ENCODE measurements around the gene SKIDA1. TPM values are rescaled to one million over a fixed set of nuclear protein-coding genes. Genes with fewer than 3 reads are reported as not detected.

SKIDA1 gene
- total and polyA plus RNA-seq, 2 donors from 2014 or later = 0.71 to 2.9 TPM

DNA sequence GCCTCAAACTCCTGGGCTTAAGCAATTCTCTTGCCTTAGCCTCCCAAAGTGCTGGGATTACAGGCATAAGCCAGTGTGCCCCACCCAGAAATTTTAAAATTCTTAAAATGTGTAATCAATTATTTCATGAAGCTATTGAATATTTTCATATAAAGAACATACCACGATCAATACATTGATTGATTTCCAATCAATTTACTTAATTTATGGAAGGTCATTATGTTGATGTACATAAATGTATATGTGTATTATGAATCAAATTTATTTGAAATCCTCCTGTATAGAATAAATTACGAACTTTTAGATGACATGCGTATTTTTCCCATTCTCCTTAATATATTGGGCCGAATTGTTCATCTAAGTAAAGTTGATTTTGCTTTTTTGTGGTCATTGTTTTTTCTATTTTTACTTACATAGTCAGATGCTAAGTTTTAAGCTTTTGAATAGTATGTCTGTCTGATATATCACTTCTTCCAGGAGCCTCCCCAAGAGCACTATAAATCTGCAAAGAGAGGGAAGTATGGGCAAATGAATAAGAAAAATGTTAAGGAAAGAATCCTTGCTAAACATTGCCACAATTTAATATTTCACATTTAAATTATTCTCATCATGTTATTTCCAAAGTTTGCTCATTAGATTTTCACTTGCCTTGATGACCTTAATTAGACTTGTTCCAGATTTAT, 35.3 kb downstream of the SKIDA1 start:
- FAIRE-seq (no peak), DNase-seq (peak in 1 of 5 donors; percentile 12)
- Histone ChIP-seq H3K9me3 (ENCODE audit: control insufficient read depth in 2 of 3, insufficient read depth in 1 of 3, low read length in 3 of 3) (no peaks in the 10 kb centered on the region), H3K4me1 (ENCODE audit: control insufficient read depth in 2 of 3, insufficient read depth in 2 of 3, low read depth in 1 of 3, low read length in 3 of 3) (no peaks in the 10 kb centered on the region), H3K36me3 (ENCODE audit: control insufficient read depth in 2 of 3, insufficient read depth in 3 of 3, low read length in 3 of 3) (no peaks in the 10 kb centered on the region), H3K4me3 (ENCODE audit: low read length in 3 of 3) (no peak overlapping the region), H3K27me3 (ENCODE audit: control insufficient read depth, insufficient read depth, low read length) (no peaks in the 10 kb centered on the region), H3K9ac (ENCODE audit: low read length in 3 of 3) (no peak overlapping the region), H3K27ac (ENCODE audit: low read depth in 2 of 2, low read length in 2 of 2) (no peak overlapping the region)
- TF ChIP-seq, protein P1, sequence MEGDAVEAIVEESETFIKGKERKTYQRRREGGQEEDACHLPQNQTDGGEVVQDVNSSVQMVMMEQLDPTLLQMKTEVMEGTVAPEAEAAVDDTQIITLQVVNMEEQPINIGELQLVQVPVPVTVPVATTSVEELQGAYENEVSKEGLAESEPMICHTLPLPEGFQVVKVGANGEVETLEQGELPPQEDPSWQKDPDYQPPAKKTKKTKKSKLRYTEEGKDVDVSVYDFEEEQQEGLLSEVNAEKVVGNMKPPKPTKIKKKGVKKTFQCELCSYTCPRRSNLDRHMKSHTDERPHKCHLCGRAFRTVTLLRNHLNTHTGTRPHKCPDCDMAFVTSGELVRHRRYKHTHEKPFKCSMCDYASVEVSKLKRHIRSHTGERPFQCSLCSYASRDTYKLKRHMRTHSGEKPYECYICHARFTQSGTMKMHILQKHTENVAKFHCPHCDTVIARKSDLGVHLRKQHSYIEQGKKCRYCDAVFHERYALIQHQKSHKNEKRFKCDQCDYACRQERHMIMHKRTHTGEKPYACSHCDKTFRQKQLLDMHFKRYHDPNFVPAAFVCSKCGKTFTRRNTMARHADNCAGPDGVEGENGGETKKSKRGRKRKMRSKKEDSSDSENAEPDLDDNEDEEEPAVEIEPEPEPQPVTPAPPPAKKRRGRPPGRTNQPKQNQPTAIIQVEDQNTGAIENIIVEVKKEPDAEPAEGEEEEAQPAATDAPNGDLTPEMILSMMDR (IDR thresholded peaks at IDR 0.05; ENCODE audit: borderline replicate concordance, extremely low read depth, insufficient read depth) = no peak
- intact Hi-C loops (cut with DNase I) = no loop called here

DNA sequence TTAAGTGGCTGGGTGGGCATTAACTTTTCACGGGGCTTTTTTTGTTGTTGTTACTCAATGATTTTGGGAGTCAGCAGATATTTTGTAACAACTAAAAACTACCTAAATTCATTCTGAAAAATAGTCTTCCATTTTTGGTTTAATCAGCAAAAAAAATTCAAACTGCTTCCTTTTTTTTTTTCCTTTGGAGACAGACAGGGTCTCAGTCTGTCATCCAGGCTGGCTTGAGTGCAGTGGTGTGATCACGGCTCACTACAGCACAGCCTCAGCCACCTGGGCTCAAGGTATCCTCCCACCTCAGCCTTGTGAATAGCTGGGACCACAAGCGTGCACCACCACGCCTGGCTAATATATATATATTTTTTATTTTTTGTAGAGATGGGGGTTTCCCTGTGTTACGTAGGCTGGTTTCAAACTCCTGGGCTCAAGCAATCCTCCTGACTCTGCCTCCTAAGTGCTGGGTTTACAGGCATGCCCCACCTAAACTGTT, 36.5 kb downstream of the SKIDA1 start:
- DNase-seq (peak in 1 of 5 donors; percentile 39), FAIRE-seq (no peak)
- Histone ChIP-seq H3K9me3 (ENCODE audit: control insufficient read depth in 2 of 3, insufficient read depth in 1 of 3, low read length in 3 of 3) (no peaks in the 10 kb centered on the region), H3K27ac (ENCODE audit: low read depth in 2 of 2, low read length in 2 of 2) (no peak overlapping the region), H3K4me3 (ENCODE audit: low read length in 3 of 3) (no peak overlapping the region), H3K4me1 (ENCODE audit: control insufficient read depth in 2 of 3, insufficient read depth in 2 of 3, low read depth in 1 of 3, low read length in 3 of 3) (no peaks in the 10 kb centered on the region), H3K36me3 (ENCODE audit: control insufficient read depth in 2 of 3, insufficient read depth in 3 of 3, low read length in 3 of 3) (no peaks in the 10 kb centered on the region), H3K27me3 (ENCODE audit: control insufficient read depth, insufficient read depth, low read length) (no peaks in the 10 kb centered on the region), H3K9ac (ENCODE audit: low read length in 3 of 3) (no peak overlapping the region)
- TF ChIP-seq, protein P1 (IDR thresholded peaks at IDR 0.05; ENCODE audit: borderline replicate concordance, extremely low read depth, insufficient read depth) = no peak
- intact Hi-C loops (cut with DNase I) = no loop called here

DNA sequence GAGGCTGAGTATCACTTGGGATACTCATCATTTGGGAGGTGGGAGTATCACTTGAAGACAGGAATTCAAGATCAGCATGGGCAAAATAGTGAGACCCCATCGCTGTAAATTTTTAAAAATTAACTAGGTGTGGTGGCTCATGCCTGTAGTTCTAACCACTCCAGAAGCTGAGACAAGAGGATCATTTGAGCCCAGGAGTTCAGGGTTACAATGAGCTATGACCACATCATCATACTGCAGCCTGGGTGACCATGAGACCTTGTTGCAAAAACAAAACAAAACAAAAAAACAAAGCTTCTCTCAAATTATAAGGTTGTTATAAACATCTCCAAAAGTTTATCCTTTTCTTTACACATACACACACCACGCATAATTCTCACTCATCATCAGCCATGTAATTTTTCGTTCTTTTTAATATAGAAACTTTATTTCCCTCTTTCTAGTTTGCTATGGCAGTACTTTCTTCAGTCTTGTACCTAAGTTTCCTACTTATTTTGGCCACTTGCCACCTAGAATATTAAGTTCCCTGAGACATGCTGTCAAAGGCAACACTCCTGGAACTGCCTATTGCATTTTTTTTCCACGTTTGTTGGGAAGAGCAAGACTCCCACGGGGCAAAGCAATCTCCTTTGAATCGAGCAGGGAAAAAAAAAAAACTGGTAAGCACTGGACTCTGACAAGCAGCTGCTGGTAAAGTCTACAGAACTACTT, 37.1 kb downstream of the SKIDA1 start:
- Histone ChIP-seq H3K36me3 (ENCODE audit: control insufficient read depth in 2 of 3, insufficient read depth in 3 of 3, low read length in 3 of 3) (no peaks in the 10 kb centered on the region), H3K4me1 (ENCODE audit: control insufficient read depth in 2 of 3, insufficient read depth in 2 of 3, low read depth in 1 of 3, low read length in 3 of 3) (no peaks in the 10 kb centered on the region), H3K27ac (ENCODE audit: low read depth in 2 of 2, low read length in 2 of 2) (peak overlapping the region in 1 of 2 donors; percentile 1), H3K4me3 (ENCODE audit: low read length in 3 of 3) (no peak overlapping the region), H3K9ac (ENCODE audit: low read length in 3 of 3) (no peak overlapping the region), H3K9me3 (ENCODE audit: control insufficient read depth in 2 of 3, insufficient read depth in 1 of 3, low read length in 3 of 3) (no peaks in the 10 kb centered on the region), H3K27me3 (ENCODE audit: control insufficient read depth, insufficient read depth, low read length) (no peaks in the 10 kb centered on the region)
- TF ChIP-seq, protein P1 (IDR thresholded peaks at IDR 0.05; ENCODE audit: borderline replicate concordance, extremely low read depth, insufficient read depth) = no peak
- DNase-seq (peak in 3 of 5 donors; percentile 41 to 88 (median 84)), FAIRE-seq (no peak)
- intact Hi-C loops (cut with DNase I) = no loop called here

Measured in kidney (tissue), 14 donors.